SHP77 treated with DMSO at 0.1 percent for 48 hours (cell line): Measurements from ENCODE around the gene BRI3BP.

ENCODE experiments used
- DNase-seq: peaks from one replicate; lab custom pipeline; 2025; lab: John Stamatoyannopoulos, UW

BRI3BP gene, protein sequence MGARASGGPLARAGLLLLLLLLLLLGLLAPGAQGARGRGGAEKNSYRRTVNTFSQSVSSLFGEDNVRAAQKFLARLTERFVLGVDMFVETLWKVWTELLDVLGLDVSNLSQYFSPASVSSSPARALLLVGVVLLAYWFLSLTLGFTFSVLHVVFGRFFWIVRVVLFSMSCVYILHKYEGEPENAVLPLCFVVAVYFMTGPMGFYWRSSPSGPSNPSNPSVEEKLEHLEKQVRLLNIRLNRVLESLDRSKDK

DNA sequence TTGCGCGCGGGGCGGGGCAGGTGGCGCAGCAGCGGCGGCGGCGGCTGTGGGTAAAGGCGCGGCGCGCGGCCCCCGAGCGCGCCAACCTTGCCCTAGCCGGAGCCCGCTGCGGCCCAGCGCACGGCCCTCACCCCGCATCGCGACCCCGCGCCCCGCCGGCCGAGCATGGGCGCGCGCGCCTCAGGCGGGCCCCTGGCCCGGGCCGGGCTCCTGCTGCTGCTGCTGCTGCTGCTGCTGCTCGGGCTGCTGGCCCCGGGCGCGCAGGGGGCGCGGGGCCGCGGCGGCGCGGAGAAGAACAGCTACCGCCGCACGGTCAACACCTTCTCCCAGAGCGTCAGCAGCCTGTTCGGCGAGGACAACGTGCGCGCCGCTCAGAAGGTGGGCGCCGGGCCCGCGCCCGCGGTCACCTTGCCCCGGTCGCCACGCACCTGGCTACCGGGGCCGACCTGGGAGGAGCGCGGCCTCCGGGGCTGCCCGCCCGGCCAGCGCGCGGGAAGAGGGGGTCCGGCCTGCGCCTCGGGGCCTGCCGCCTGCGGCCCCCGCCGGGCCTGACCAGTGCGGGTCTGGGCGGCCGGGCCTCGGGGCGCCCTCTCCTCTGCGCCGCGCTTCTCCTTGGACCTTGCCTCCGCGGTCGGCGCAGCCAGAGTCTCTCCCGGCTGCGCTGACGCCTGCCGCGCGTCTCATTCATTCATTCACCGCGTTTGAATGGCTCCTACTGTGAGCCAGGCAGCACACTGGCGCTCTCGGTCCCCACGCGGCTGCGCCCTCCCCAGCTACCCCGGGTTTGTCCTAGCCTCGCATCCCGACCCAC, at the start of gene BRI3BP:
BRI3BP (plus strand) TSS at position 20 of the 811 bp plus-strand sequence; CDS start at position 166, 146 bp downstream.
- no peak for DNase-seq

DNA sequence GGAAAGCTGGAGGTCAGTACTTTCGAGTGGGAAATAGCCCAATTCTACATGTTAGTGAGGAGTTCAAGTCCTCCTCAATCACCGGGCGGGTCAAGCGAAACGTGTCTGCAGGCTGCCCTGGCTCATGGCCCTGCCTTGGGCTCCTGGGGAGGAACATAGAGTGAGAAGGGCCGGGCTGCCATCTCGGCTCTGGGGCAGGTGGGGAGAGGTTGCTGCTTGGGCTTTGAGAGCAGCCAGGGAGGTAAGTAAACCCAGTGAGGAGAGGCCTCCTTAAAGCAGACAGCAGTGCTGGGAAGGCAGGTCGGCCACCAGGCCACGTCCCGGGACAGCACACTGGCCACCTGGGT, 47.0 kb upstream of the BRI3BP start:
- no peak for DNase-seq

DNA sequence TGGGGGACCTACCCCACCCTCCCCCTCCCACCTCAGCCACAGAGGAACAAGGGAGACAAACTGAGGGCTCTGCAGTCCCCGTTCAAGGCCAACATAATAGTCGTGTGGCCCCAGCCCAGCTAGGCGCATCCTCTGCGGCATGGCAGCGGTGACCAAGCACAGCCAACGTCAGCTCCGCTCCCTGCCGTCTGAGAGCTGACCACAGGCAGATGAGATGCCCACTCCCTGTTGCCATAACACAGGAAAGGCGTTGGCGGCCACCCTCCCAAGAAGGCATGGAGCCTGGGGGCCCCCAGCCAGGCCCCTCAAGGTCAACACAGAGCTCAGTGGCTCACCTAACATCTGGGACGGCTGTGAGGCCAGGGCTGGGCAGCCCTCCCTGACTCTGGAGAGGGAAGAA, 46.4 kb upstream of the BRI3BP start:
- DNase-seq, result no peak

DNA sequence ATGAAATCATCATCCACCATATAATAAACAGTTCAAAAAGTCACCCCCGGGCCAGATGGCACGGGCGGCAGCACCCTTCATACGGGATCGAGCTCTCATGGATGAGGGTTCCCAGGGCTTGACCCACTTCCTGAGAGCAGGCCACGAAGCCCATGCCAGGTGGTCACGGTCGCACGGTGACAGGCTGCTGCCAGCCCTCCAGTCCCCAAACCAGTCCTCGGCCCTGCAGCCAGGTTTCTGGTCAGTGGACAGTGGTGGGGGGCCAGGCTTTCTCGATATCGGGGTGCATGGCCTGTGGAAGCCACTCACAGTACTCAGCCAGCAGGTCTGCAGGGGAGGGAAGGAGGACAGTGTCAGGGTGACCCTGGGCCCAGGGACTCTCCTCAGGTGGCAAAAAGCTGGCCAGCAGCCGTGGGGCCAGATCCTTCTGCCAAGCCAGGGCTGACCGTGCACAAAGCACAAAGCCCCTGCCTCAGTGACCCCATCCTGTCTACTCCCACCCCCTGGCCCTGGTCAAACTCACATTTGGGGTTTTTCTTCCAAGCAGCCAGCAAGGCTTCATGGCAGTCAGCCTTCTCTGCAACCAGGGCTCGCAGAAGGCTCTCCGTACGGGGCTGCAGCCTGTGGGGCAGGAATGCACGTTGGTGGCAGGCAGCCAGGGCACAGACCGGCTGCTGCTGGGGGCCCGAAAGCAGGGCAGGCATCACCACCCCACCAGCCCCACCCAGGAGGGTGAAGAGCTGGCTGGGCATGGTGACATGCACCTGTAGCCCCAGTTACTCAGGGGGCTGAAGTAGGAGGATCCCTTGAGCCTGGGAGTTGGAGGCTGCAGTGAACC, 45.7 kb upstream of the BRI3BP start:
- no peak for DNase-seq

DNA sequence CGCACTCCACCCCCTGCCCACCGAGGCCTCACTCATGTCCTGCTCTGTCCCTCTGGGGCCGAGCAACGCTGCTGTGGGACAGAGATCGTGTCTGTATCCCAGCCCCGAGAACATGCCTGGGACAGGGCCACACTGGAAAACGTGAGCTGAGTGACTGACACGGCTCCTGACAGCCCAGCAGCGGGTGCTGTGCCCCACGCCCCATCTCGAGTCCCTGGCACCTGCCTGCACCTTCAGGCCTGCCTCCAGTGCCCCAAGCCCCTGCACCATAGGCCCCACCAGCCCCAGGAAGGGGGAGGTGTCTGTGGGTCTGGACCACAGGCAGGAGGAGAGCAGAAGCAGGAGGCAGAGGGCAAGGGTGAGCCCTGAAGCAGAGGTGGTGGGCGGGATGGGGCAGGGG, 44.4 kb upstream of the BRI3BP start:
- DNase-seq, result no peak

DNA sequence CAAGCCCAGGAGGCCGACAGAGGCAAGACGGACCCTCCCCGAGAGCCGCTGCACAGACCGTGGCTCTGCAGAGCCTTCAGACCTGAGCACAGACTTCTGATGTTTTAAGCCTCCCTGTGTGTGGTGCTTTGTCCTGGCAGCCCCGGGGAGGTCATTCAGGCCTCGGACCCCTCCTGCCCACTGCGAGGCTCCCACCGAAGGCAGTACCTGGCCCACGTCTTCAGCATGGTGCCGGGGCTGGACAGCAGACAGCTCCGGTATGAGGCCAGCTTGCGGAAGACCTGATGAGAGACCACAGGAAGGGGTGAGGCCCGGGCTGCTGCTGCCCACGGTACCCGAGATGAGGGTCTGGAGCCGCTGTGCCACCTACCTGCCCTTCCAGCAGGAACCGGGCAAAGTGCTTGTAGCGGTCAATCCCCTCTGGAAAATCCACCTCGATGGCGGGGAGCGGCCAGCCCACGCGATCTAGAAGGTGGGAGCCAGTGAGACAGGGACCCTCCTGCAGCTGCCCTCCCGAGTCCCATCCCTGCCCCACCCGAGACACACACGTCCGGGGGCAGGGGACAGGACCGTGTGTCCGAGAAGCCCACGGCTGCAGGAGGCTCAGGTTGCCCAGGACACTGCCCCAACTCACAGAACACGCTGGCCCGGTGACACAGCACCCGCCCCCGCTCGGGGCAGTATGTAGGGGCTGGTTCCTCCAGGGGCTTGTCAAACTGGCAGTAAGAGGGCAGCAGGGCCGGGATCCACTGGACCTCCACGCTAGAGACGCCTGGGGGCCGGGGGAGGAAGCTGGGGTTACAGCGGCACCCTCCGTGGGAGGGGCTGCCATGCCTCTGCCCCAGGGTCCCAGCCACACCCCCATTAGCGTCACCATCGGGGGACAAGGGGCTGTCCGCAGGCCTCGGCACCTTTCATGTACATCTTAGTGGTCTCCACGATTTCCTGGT, 43.4 kb upstream of the BRI3BP start:
- no peak for DNase-seq

DNA sequence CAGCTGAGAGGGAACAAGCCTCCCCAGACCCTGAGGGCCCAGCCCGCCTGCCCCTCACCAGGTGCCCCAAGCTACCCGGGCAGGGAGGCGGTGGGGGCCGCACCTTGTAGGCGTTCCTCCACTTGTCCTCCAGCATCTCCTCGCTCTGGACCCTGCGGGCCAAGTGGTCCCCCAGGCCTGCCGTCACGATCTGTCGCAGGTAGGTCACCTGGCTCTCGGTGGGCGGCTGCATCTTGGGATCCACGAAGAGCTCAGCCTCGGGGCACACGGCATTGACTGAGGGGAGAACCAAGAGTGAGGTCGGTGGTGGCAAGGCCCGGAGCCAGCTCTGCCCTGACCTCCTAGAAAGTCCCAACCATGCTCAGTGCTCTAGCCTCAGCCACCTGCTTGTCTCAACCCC, 41.1 kb upstream of the BRI3BP start:
- DNase-seq, result no peak

DNA sequence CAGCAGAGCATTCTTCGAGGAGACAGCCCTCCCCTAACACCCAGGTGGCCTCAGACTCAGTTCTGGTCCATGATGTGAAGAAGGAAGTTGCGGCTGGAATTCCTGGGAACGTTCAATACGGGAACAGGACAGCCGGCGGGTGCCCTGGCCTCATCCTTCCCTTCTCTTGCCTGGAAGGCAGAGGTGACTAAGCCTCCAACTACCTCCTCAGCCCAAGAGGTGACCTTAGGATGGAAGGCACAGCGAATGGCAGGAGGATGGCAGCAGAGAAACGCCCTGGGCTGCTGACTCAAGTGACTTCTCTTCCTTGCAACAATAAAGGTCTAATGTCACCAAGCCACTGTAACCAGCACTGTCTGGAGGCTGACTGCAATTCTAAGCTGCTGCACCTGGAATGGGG, 40.6 kb upstream of the BRI3BP start:
- DNase-seq, result no peak

DNA sequence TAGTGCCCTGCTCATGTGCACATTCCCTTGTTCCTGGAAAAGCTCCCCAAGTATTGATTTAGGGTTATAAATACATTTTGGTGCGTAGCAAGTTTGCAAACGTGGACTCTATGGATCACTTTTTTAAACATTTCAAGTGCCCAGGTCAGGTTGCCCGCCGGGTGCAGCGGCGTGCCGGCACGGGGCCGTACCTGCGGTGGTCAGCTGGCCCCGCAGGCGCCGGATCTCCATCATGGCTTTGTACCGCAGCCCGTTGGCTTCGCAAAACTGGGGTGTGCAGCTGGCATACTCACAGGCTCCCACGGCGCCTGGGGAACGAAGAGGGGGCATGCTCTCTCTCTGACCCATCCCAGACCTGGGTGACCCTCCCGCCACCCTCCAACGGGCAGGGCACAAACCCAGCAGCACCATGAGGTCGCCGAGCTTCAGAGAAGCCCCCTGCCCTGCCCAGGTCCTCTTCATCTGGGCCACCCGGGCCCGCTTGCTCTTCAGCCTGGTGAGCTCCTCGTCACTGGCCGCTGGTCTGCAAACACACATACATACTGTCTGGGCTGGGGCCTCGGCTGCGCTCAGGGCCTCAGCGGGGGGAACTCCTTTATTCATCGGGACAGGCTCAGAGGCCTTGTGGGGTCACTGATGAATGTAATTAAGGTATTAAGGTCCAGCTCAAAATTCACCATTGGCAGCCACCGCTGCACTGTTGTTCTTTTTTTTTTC, 39.6 kb upstream of the BRI3BP start:
- DNase-seq, result no peak

DNA sequence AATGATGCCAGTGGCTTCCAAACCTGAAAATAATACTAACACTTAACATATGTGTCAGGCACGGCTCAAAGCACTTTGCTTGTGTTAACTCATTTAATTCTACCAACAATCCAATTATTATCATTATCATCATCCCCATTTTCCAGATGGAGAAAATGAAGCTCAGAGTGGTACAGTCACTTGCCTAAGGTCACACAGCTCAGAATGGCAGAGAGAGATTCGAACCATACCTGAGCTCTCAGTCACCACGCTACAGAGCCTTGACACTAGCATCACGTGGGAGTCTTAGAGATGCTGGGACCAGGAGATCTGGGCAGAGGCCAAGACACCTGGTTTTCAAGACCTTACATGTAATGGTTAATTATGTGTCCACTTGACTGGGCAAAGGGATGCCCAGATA, 38.7 kb upstream of the BRI3BP start:
- no peak for DNase-seq

DNA sequence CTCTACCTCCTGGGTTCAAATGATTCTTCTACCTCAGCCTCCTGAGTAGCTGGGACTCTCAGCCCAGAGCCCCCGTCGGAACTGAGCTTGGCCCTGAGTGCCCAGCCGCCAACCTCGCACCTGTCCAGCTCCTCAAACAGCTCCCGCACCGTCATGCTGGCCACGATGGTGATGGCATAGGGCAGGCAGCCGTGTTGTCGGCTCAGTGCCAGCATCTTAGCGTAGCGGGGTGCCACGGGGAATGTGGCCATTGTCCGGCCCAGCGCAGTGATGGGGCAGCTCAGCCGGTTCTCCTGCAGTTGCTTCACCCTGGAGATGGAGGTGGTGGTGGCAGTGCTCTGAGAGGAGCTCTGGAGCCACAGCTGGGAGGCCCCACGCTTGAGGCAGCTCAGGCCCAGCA, 36.9 kb upstream of the BRI3BP start:
- no peak for DNase-seq

DNA sequence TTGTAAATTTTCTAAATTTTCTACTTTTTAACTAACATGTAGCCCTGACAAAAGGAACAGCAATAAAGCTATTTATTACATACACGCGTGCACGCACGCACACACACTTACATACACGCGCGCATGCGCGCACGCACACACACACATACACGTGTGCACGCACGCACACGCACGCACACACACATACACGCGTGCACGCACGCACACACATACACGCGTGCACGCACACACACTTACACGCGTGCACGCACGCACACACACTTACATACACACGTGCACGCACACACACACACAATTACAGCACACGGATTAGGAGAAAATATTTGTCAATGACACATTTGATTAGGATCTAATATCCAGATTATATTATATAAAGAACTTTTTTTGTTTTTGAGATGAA, 32.4 kb upstream of the BRI3BP start:
- no peak for DNase-seq

DNA sequence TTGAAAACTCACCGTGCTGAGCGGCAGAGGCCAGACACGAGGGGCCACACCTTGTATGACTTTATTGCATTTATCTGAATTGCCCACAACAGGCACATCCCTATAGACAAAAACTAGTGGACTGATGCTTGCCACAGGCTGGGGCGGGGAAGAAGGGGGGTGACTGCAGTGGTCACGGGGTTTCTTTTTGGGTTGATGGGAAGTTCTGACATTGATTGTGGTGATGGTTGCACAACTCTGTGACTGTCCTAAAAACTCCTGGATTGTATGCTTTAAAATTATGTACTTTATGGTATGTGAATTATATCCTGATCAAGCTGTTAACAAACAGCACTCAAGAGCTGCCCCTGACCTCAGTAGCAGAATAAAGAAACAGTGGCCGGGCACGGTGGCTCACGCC, 30.2 kb upstream of the BRI3BP start:
- no peak for DNase-seq

DNA sequence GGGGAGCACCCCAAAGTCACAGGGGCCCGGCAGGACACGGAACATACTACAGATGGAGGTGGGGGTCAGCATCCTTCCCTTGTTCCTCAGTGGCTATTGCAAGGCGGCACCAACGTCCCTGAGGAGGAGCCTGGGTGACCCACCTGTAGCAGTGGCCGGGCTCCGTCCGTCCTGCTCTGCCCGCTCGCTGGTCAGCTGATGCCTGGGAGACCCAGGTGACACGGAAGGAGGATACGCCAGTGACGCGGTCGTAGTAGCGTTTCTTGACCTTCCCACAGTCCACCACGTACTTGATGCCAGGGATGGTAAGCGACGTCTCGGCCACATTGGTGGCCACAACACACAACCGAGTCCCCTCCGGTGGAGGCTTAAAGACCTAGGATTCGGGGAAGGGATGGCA, 29.2 kb upstream of the BRI3BP start:
- no peak for DNase-seq

DNA sequence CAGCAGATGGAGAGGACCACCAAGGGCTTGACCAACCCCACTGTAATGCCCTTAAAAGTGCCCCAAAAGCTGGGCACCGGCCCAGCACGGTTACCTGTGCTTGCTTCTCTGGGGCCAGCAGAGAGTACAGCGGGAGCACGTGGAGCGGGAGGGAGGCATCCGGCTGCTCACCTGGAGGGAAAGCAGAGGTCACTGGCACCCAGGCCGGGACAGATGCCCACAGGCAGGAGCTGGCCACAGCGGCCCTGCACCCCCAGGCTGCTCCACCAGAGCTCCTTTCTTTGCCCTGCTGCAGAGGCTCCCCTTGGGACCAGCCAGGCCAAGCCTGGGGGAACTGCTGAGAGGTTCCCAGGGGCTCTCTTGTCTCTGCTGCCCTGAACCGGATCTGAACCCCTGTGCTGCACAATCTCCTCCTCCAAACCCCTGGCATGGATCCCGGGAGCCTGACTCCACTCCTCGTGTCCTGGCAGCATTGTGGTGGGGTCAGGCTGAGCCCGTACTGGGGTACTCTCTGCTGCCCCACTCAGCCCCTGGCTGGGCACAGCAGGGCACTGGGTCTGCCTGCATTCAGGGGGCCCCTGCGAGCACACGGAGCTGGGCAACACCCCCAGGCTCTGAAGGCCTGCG, 28.5 kb upstream of the BRI3BP start:
- no peak for DNase-seq

DNA sequence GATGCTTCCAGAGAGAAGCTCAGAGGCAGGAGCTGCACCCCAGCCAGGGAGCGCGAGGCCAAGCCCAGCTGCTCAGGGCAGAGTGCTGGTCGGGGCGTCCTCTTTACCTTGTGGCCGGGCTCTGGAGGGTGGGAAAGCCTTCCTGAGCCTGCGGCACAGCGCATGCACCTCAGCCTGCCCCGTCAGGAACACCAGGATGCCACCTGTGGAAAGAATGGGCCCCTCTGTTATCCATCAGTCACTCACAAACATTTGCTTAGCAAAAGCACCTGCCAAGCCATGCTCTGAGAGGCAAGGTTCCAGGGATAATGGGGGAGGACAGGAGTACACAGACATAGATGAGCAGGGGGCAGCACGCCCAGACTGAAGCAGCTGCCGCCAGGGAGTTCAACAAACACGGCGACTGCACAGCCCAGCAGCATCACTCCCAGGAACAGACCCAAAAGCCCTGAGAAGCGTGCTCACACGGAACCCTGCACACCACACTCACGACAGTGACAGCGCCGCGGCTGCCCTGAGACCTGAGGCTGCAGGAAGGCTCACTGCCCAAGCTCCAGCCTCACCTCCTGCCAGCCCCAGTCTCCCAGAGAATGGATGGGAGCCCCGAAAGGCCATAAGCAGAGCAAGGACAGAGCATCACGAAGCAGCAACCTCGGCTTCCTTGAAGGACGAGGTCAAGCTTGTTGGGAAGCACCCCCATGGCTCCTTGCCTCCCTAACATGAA, 26.3 kb upstream of the BRI3BP start:
- DNase-seq, result peak; percentile 34

DNA sequence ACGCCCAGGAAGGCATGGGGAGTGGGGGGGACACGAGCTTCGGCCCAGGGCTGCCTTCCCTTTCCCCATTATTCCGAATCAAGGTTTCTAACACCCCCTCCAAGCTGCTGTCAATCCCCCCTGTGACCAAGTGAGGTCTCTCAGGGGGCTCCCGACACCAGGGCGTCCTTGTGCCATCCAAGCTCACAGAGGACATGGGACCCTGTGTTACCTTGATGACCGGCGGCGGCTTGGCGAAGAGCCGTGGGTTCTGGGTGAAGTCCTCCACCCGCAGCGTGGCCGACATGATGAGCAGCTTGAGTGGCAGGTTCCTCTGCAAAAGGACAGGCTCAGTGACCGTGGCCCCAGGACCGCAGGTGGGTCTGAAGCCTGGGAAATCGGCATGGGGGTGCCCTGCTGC, 24.8 kb upstream of the BRI3BP start:
- DNase-seq, result no peak

DNA sequence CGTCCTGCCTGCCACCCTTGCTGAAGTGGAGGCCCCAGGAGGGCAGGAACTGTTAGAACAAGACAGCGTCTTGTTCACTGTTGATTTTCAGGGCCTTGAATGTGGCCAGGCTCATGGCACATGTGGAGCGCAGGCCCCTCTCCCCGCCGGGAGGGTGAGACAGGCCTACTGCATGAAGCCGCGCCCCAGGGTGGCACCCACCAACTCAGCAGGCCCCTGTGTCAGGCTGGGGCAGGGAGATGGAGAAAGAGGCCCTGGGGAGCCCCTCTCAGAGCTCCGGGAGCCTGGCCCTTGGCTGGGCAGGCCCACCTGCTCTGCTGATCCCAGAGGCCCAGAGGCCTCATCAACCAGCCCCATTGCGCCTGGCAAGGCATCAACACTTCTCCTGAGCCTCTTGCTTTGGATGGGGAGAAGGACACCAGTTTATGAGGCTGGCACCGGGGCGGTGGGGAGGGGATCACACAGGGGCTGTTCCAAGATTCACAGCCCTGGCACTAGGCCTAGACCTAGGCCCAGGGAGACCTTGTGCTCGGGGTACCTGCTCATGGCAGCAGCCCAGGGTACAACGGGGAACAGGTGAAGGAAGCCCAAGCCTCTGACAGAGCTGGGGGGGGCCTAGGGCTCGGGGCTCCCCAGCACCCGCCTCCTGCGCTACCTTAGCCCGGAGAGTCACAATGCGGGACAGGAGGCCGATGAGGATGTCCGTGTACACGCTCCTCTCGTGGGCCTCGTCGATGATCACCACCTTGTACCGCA, 22.6 kb upstream of the BRI3BP start:
- DNase-seq, result no peak

DNA sequence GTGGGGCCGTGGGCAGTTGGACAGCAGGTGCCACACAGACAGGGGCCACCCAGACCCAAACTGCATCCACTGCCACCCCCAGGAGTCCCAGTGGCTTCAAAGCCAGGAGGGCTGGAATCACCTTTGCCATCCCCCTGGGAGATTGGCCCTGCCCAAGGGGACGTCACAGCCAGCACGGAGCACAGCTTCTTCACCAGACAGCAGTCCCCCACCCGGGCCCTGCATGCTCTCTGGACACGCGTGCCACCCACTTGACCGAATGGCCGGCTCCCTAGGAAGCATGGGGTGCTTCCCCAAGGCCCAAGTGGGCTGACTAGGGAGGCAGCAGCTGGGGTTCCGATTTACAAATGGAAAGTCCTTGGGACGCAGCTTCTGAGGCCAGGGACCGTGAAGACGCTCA, 21.8 kb upstream of the BRI3BP start:
- no peak for DNase-seq
